Measurements from ENCODE around the gene KCNJ1. TPM values are rescaled to one million over a fixed set of nuclear protein-coding genes. Genes with fewer than 3 reads are reported as not detected.

KCNJ1 gene
- total and polyA plus RNA-seq, 12 donors, result 0.01 to 0.29 (median 0.13) TPM; not detected in 7

DNA sequence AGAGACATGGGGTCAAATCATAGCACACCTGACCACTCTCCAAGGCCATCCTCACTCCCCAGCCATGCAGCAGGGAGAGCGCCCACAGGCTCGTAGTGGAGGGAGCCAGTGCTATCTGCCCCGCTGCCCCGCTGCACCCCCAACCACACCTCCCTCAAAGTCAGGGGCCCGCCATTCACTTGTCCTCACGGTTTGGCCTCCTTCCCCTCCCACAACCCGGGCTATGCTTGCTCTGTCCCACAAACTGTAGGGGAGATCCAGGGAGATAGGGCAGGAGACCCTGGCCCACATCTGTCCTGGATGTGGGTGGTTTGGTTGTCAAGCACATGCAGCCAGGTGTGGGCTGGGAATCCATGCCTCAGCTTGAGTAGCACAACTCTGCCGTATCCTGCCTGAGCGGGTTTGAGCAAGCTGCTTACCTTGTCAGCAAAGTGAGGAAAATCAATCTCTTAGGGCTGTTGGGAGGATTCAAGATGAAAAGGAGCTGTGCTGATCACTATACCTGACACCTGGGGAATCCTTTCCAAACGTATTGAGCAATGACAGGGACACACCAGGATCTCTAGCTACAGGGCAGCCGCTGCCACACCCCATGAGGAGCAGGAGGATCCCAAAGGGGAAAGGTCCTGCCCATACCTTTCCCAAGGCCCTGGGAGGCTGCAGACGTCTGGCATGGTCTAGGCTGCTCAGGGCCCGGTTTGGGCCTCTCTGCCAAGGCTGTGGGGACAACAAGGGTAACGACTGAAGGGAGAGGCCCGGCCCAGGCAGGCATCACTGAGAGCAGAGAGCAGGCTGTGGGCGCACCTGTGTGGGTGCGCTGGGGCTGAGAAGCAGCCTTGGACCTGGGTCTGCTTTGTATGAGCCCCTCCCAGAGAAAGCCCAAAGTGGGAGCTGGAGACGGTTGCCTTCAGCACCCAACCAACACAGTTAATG is 47.4 kb upstream of the KCNJ1 start:
- Histone ChIP-seq H3K4me3 (no peak overlapping the region), H3K9me3 (no peaks in the 10 kb centered on the region), H3K4me1 (peaks cover 0 to 19% (median 6%) of the 10 kb centered on the region in 9 donors), H3K36me3 (no peaks in the 10 kb centered on the region), H3K27ac (peak overlapping the region in 5 of 10 donors; percentile 27 to 50 (median 37)), H3K27me3 (no peaks in the 10 kb centered on the region)
- ATAC-seq (peak in 5 of 8 donors; percentile 14 to 45 (median 25)), DNase-seq (no peak)
- 70 to 84% methylated on average over 18 of the region's 18 CpGs for WGBS, 2 donors
- TF ChIP-seq CTCF (IDR thresholded peaks at IDR 0.05), result no peak
- intact Hi-C loops (cut with DNase I), result no loop called here

- Histone ChIP-seq H3K27me3 (no peaks in the 10 kb centered on the region), H3K27ac (no peak overlapping the region), H3K4me3 (no peak overlapping the region), H3K9me3 (no peaks in the 10 kb centered on the region), H3K36me3 (no peaks in the 10 kb centered on the region), H3K4me1 (peaks cover 1 to 25% (median 12%) of the 10 kb centered on the region in 9 donors)
- intact Hi-C loops (cut with DNase I), result no loop called here
- no peak for TF ChIP-seq CTCF (IDR thresholded peaks at IDR 0.05)
- DNase-seq (no peak), ATAC-seq (no peak)
- WGBS, 2 donors, result 56 to 72% methylated on average over 5 of the region's 5 CpGs
Observed at GRCh38 chr11:128913806-128914205, 46.7 kb upstream of the KCNJ1 start.

DNA sequence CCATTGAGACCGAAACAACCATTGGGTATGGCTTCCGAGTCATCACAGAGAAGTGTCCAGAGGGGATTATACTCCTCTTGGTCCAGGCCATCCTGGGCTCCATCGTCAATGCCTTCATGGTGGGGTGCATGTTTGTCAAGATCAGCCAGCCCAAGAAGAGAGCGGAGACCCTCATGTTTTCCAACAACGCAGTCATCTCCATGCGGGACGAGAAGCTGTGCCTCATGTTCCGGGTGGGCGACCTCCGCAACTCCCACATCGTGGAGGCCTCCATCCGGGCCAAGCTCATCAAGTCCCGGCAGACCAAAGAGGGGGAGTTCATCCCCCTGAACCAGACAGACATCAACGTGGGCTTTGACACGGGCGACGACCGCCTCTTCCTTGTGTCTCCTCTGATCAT is 44.6 kb upstream of the KCNJ1 start:
- H3K27me3 ChIP-seq, result peaks cover 0 to 3% (median 0%) of the 10 kb centered on the region in 7 donors
- H3K36me3 ChIP-seq, result no peaks in the 10 kb centered on the region
- no peak overlapping the region for H3K4me3 ChIP-seq
- ATAC-seq (no peak), DNase-seq (no peak)
- WGBS, 2 donors, result 97 to 98% methylated on average over 18 of the region's 18 CpGs
- TF ChIP-seq CTCF (IDR thresholded peaks at IDR 0.05), result no peak
- peaks cover 5 to 36% (median 25%) of the 10 kb centered on the region in 9 donors for H3K4me1 ChIP-seq
- H3K27ac ChIP-seq, result no peak overlapping the region
- no peaks in the 10 kb centered on the region for H3K9me3 ChIP-seq
- intact Hi-C loops (cut with DNase I), result no loop called here

DNA sequence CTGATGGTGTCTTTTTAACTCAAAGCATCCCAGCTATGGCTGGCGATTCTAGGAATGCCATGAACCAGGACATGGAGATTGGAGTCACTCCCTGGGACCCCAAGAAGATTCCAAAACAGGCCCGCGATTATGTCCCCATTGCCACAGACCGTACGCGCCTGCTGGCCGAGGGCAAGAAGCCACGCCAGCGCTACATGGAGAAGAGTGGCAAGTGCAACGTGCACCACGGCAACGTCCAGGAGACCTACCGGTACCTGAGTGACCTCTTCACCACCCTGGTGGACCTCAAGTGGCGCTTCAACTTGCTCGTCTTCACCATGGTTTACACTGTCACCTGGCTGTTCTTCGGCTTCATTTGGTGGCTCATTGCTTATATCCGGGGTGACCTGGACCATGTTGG is 44.1 kb upstream of the KCNJ1 start:
- TF ChIP-seq CTCF (IDR thresholded peaks at IDR 0.05), result no peak
- Histone ChIP-seq H3K27me3 (peaks cover 0 to 4% (median 0%) of the 10 kb centered on the region in 7 donors), H3K27ac (no peak overlapping the region), H3K9me3 (no peaks in the 10 kb centered on the region), H3K36me3 (no peaks in the 10 kb centered on the region), H3K4me1 (peaks cover 5 to 41% (median 25%) of the 10 kb centered on the region in 9 donors), H3K4me3 (no peak overlapping the region)
- DNase-seq, result no peak
- ATAC-seq, result no peak
- intact Hi-C loops (cut with DNase I), result no loop called here
- WGBS, 2 donors, result 99% methylated on average over 17 of the region's 17 CpGs

Measured in heart right ventricle (tissue), 16 donors.